Ovary (tissue), 3 donors: Measurements from ENCODE around the gene ZCRB1.

Experiments used
- CTCF ChIP-seq, 3 donors: fragments of 450-650 bp in 2 of 3; fragments of 200-600 bp in 1 of 3; IDR thresholded peaks; one replicate each; pipeline versions ENCODE4 v1.5.1 to v1.8.0; 2016 to 2022; ENCODE audit warnings: antibody characterized with exemption in 3 of 3, mild to moderate bottlenecking in 1 of 3
- POLR2A ChIP-seq: fragments of 450-650 bp; IDR thresholded peaks from one replicate; pipeline ENCODE4 v1.6.1; 2017; ENCODE audit warnings: antibody characterized with exemption, mild to moderate bottlenecking, moderate library complexity
- donor health status: DM: no; HTN: no; CAD: no.

- TF ChIP-seq CTCF (IDR thresholded peaks at IDR 0.05) (no peak), POLR2A (no peak)
Measured at GRCh38 chr12:42360747-42361403, 35.0 kb upstream of the ZCRB1 start.
